Measurements from ENCODE around the gene YTHDF1. TPM values are rescaled to one million over a fixed set of nuclear protein-coding genes. Genes with fewer than 3 reads are reported as not detected.
A peak's percentile ranks its signal among the peaks of the same experiment; 100 is the strongest.

YTHDF1 gene
- total RNA-seq, 1 donor from 2014 or later: 27.1 TPM

GRCh38 chr20:63164484-63165355, 51.2 kb downstream of the YTHDF1 start:
- H3K27me3 ChIP-seq (ENCODE audit: control insufficient read depth, insufficient read depth, low read length): peaks cover 2% of the 10 kb centered on the region
- TF ChIP-seq CTCF (IDR thresholded peaks at IDR 0.05; ENCODE audit: insufficient read depth, low read length, severe bottlenecking): no peak
- no peak overlapping the region for H3K4me3 ChIP-seq (ENCODE audit: low read depth, low read length)
- no peak for DNase-seq (ENCODE audit: low read depth)
- no peak for FAIRE-seq
- H3K36me3 ChIP-seq (ENCODE audit: control insufficient read depth, insufficient read depth, low read length): no peaks in the 10 kb centered on the region

GRCh38 chr20:63163596-63164483, 52.1 kb downstream of the YTHDF1 start:
- Histone ChIP-seq H3K27me3 (ENCODE audit: control insufficient read depth, insufficient read depth, low read length) (peaks cover 2% of the 10 kb centered on the region), H3K4me3 (ENCODE audit: low read depth, low read length) (no peak overlapping the region), H3K36me3 (ENCODE audit: control insufficient read depth, insufficient read depth, low read length) (no peaks in the 10 kb centered on the region)
- no peak for DNase-seq (ENCODE audit: low read depth)
- TF ChIP-seq CTCF (IDR thresholded peaks at IDR 0.05; ENCODE audit: insufficient read depth, low read length, severe bottlenecking): no peak
- FAIRE-seq: no peak

GRCh38 chr20:63163171-63163570, 52.8 kb downstream of the YTHDF1 start:
- H3K36me3 ChIP-seq (ENCODE audit: control insufficient read depth, insufficient read depth, low read length): no peaks in the 10 kb centered on the region
- no peak for TF ChIP-seq CTCF (IDR thresholded peaks at IDR 0.05; ENCODE audit: insufficient read depth, low read length, severe bottlenecking)
- DNase-seq (ENCODE audit: low read depth) (no peak), FAIRE-seq (no peak)
- no peak overlapping the region for H3K4me3 ChIP-seq (ENCODE audit: low read depth, low read length)
- H3K27me3 ChIP-seq (ENCODE audit: control insufficient read depth, insufficient read depth, low read length): peaks cover 2% of the 10 kb centered on the region

GRCh38 chr20:63162206-63162795, 53.6 kb downstream of the YTHDF1 start:
- peak; percentile 28 for FAIRE-seq
- H3K27me3 ChIP-seq (ENCODE audit: control insufficient read depth, insufficient read depth, low read length): peaks cover 2% of the 10 kb centered on the region
- no peaks in the 10 kb centered on the region for H3K36me3 ChIP-seq (ENCODE audit: control insufficient read depth, insufficient read depth, low read length)
- DNase-seq (ENCODE audit: low read depth): no peak
- TF ChIP-seq CTCF (IDR thresholded peaks at IDR 0.05; ENCODE audit: insufficient read depth, low read length, severe bottlenecking): no peak
- H3K4me3 ChIP-seq (ENCODE audit: low read depth, low read length): no peak overlapping the region

GRCh38 chr20:63161176-63161651, 54.7 kb downstream of the YTHDF1 start:
- no peaks in the 10 kb centered on the region for H3K36me3 ChIP-seq (ENCODE audit: control insufficient read depth, insufficient read depth, low read length)
- TF ChIP-seq CTCF (IDR thresholded peaks at IDR 0.05; ENCODE audit: insufficient read depth, low read length, severe bottlenecking): no peak
- DNase-seq (ENCODE audit: low read depth) (no peak), FAIRE-seq (no peak)
- peaks cover 2% of the 10 kb centered on the region for H3K27me3 ChIP-seq (ENCODE audit: control insufficient read depth, insufficient read depth, low read length)
- no peak overlapping the region for H3K4me3 ChIP-seq (ENCODE audit: low read depth, low read length)

Measured in bronchial epithelial cell (primary cell).